Fibroblast of the conjunctiva (primary cell): ENCODE results near the gene SHISA5.
"Not testable (repeated sequence)": the region's sequence is repeated elsewhere in the genome, so short reads cannot be mapped to it uniquely, and the experiment has no call there.

Experiments used
- DNase-seq: peaks from one replicate; pipeline ENCODE4 v3.0.0-alpha.2; 2010; ENCODE audit warnings: low read depth

The SHISA5 gene

GRCh38 chr3:48518638-48519276 is 14.8 kb upstream of the SHISA5 start:
- DNase-seq = no peak

GRCh38 chr3:48518069-48518468 is 14.1 kb upstream of the SHISA5 start:
- DNase-seq = no peak

- DNase-seq = no peak
Measured at GRCh38 chr3:48516571-48516970, 12.6 kb upstream of the SHISA5 start.

GRCh38 chr3:48514431-48515227 is 10.7 kb upstream of the SHISA5 start:
- no peak for DNase-seq

- DNase-seq = no peak
Measured at GRCh38 chr3:48511551-48511950, 7.6 kb upstream of the SHISA5 start.

GRCh38 chr3:48507256-48508061 is 3.5 kb upstream of the SHISA5 start:
- DNase-seq = no peak

- no peak for DNase-seq
Measured at GRCh38 chr3:48505968-48506504, 2.1 kb upstream of the SHISA5 start.

GRCh38 chr3:48505146-48505545 is 1.2 kb upstream of the SHISA5 start:
- DNase-seq = no peak

- DNase-seq = no peak
Measured at GRCh38 chr3:48503401-48504050, 448 bp downstream of the SHISA5 start.

GRCh38 chr3:48502728-48503168 is 1.2 kb downstream of the SHISA5 start:
- no peak for DNase-seq

GRCh38 chr3:48502121-48502520 is 1.9 kb downstream of the SHISA5 start:
- no peak for DNase-seq

- no peak for DNase-seq
Measured at GRCh38 chr3:48501196-48501595, 2.8 kb downstream of the SHISA5 start.

- DNase-seq = no peak
Measured at GRCh38 chr3:48500656-48501055, 3.3 kb downstream of the SHISA5 start.

GRCh38 chr3:48493203-48493501 is 10.8 kb downstream of the SHISA5 start:
- DNase-seq = no peak

- no peak for DNase-seq
Measured at GRCh38 chr3:48492461-48493202, 11.3 kb downstream of the SHISA5 start.

GRCh38 chr3:48486952-48487351 is 17.0 kb downstream of the SHISA5 start:
- DNase-seq = no peak

- not testable (repeated sequence) for DNase-seq
Measured at GRCh38 chr3:48482822-48483221, 21.2 kb downstream of the SHISA5 start.

- not testable (repeated sequence) for DNase-seq
Measured at GRCh38 chr3:48480891-48481290, 23.1 kb downstream of the SHISA5 start.

- no peak for DNase-seq
Measured at GRCh38 chr3:48478626-48479555, 25.1 kb downstream of the SHISA5 start.

GRCh38 chr3:48477959-48478520 is 25.9 kb downstream of the SHISA5 start:
- no peak for DNase-seq
